CD4-positive, alpha-beta memory T cell (primary cell): ENCODE data around the gene CFAP77. TPM values are rescaled to one million over a fixed set of nuclear protein-coding genes. Genes with fewer than 3 reads are reported as not detected.

Experiments used
- CTCF ChIA-PET: fragments of 350-600 bp; sonication (Branson Sonifier 250); formaldehyde crosslinking; loops from one replicate; lab custom pipeline; 2021; ENCODE audit warnings: inconsistent platforms; ENCODE audit not compliant: partially characterized antibody; lab: Charles Lee
- POLR2A ChIA-PET: fragments of 350-600 bp; sonication (Branson Sonifier 250); formaldehyde crosslinking; loops from one replicate; lab custom pipeline; 2021; ENCODE audit not compliant: partially characterized antibody; lab: Charles Lee
- DNase-seq, 5 donors: peaks; one replicate each; pipeline versions ENCODE4 v3.0.0 to v3.0.0-alpha.2; 2020 to 2022; ENCODE audit warnings: mixed read lengths in 1 of 5
- H3K27ac ChIP-seq: one replicate; pipeline ENCODE4 v1.7.0; 2013; ENCODE audit warnings: low read depth, low read length
- H3K27me3 ChIP-seq: 2 replicates; pipeline ENCODE4 v1.7.0; 2013; ENCODE audit warnings: mild to moderate bottlenecking, low read length, moderate library complexity; ENCODE audit not compliant: insufficient read depth
- H3K36me3 ChIP-seq: 2 replicates; pipeline ENCODE4 v1.7.0; 2013; ENCODE audit warnings: mild to moderate bottlenecking, low read length, moderate library complexity; ENCODE audit not compliant: insufficient read depth
- H3K4me1 ChIP-seq: 2 replicates; pipeline ENCODE4 v1.7.0; 2013; ENCODE audit warnings: mild to moderate bottlenecking, low read length, moderate library complexity; ENCODE audit not compliant: insufficient read depth
- H3K4me3 ChIP-seq, 2 donors: one replicate each; pipeline ENCODE4 v1.7.0; 2013; ENCODE audit warnings: low read length in 2 of 2, mild to moderate bottlenecking in 1 of 2
- H3K9me3 ChIP-seq, 2 donors: one replicate each; pipeline ENCODE4 v1.7.0; 2013; ENCODE audit warnings: low read length in 2 of 2, control low read depth in 1 of 2; ENCODE audit not compliant: control insufficient read depth in 1 of 2
- H3K27ac Mint-ChIP-seq, 7 donors: one replicate each; pipeline ENCODE4 v1.8.0; 2020 to 2021; ENCODE audit warnings: mixed read lengths in 7 of 7, mild to moderate bottlenecking in 6 of 7, inconsistent platforms in 3 of 7, moderate library complexity in 3 of 7
- H3K27me3 Mint-ChIP-seq, 2 donors: one replicate each; pipeline ENCODE4 v1.8.0; 2020 to 2021; ENCODE audit warnings: mixed read lengths in 2 of 2
- H3K36me3 Mint-ChIP-seq, 2 donors: one replicate each; pipeline ENCODE4 v1.8.0; 2020 to 2021; ENCODE audit warnings: mixed read lengths in 2 of 2, inconsistent platforms in 1 of 2, mild to moderate bottlenecking in 1 of 2
- H3K4me1 Mint-ChIP-seq, 4 donors: one replicate each; pipeline ENCODE4 v1.8.0; 2020 to 2021; ENCODE audit warnings: mixed read lengths in 4 of 4, mild to moderate bottlenecking in 1 of 4
- H3K4me3 Mint-ChIP-seq, 8 donors: one replicate each; pipeline ENCODE4 v1.8.0; 2020 to 2021; ENCODE audit warnings: mixed read lengths in 8 of 8, mild to moderate bottlenecking in 7 of 8, moderate library complexity in 6 of 8, inconsistent platforms in 3 of 8
- H3K9me3 Mint-ChIP-seq, 8 donors: one replicate each; pipeline ENCODE4 v1.8.0; 2020 to 2021; ENCODE audit warnings: mixed read lengths in 8 of 8, mild to moderate bottlenecking in 5 of 8, inconsistent platforms in 3 of 8, moderate library complexity in 1 of 8
- intact Hi-C: fragments of 100-400 bp; cut with micrococcal nuclease; formaldehyde crosslinking; loops from one replicate; pipeline ENCODE4 v1.15.1; 2023
- polyA plus RNA-seq, 2 donors: library from polyadenylated mRNA; unstranded; fragments of 300-500 nt; fragmentation: Illumina TruSeq; gene quantifications; one replicate each; pipeline ENCODE4 v1.2.3, GENCODE V29; 2021
- total RNA-seq, 2 experiments: library from RNA; stranded (reverse); gene quantifications; one replicate each; pipeline ENCODE4 v1.2.3, GENCODE V29; 2021

CFAP77 gene
- total and polyA plus RNA-seq, 4 experiments from 2014 or later: not detected

DNA sequence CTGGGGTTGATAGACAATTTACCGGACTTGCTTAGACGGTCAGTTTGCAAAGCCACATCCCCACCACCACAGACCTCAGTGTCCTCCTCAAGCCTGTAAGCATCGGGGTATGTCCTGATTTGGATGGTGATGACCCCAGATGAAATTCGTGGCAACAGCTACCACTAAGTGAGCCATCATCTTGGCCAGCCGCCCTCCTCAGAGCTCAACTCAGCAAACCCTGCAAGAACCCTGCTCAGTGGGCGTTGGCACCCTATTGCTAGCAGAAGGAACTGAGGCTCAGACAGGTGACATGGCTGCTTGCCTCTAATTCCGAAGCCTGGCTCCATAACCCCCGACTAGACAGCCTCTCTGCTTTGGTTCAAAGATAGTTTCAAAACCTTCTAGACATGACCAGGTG, 131.0 kb downstream of the CFAP77 start:
- H3K9me3 Mint-ChIP-seq: peaks cover 0 to 5% (median 0%) of the 10 kb centered on the region in 8 donors
- H3K4me3 Mint-ChIP-seq: no peak overlapping the region
- intact Hi-C loops: no loop called here
- Histone ChIP-seq H3K4me3 (no peak overlapping the region), H3K27me3 (no peaks in the 10 kb centered on the region), H3K9me3 (no peaks in the 10 kb centered on the region), H3K27ac (no peak overlapping the region), H3K4me1 (no peaks in the 10 kb centered on the region), H3K36me3 (no peaks in the 10 kb centered on the region)
- no peaks in the 10 kb centered on the region for H3K36me3 Mint-ChIP-seq
- H3K4me1 Mint-ChIP-seq: peaks cover 0 to under 1% (median 0%) of the 10 kb centered on the region in 4 donors
- CTCF ChIA-PET: no interaction called here
- peaks cover 0 to 6% of the 10 kb centered on the region in 2 donors for H3K27me3 Mint-ChIP-seq
- POLR2A ChIA-PET: no interaction called here
- DNase-seq: no peak
- H3K27ac Mint-ChIP-seq: no peak overlapping the region

DNA sequence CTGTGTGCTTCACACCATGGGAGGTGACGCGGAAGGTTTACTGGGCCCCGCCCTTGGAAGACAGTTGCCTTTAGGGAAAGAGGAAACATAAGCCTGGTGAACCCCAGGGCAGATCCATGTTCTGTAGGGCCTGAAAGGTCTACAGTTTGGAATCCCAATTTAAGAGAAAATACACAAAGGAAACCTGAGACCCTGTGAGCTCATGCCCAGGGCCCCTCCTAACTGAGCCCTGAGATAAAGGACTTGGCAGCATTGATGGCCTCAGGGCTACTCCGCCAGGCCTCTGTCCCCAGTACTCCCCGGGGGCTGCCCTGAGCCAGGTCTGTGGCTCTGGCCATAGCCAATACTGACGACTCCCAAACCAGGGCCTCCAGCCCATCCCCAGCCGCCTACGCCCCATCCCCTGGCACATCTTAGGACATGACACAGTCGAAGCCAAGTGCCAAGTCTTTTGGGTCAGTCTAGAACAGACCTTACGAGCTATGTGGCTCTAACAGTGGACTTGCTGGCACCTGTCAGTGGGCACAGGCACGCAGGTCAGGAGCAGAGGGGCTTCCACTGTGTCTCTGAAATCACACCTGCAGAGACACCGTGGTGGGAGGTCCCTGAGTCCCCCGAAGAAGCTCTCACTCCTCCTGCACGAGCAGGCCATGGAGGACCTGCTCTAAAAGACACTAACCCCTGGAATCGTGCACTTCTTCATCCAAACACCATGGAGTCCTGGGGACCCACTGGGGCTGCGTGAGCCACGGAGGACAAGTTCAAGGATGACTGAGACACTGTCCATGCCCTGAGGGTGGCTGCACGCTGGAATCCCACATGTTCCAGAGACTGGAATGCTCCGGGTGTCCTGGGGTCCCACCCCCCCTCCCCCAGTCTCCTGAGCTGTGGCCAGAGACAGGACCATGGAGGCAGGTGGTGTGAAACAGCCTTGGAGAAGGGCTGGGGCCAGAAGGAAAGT, 132.1 kb downstream of the CFAP77 start:
- Mint-ChIP-seq H3K27me3 (peaks cover 2 to 6% of the 10 kb centered on the region in 2 donors), H3K27ac (no peak overlapping the region), H3K4me1 (no peaks in the 10 kb centered on the region), H3K36me3 (no peaks in the 10 kb centered on the region), H3K4me3 (no peak overlapping the region), H3K9me3 (peaks cover 0 to 2% (median 0%) of the 10 kb centered on the region in 8 donors)
- no peak overlapping the region for H3K4me3 ChIP-seq
- H3K36me3 ChIP-seq: no peaks in the 10 kb centered on the region
- no peaks in the 10 kb centered on the region for H3K27me3 ChIP-seq
- H3K4me1 ChIP-seq: no peaks in the 10 kb centered on the region
- no peaks in the 10 kb centered on the region for H3K9me3 ChIP-seq
- no peak overlapping the region for H3K27ac ChIP-seq
- ChIA-PET CTCF (no interaction called here), POLR2A (no interaction called here)
- DNase-seq: no peak
- intact Hi-C loops: no loop called here

DNA sequence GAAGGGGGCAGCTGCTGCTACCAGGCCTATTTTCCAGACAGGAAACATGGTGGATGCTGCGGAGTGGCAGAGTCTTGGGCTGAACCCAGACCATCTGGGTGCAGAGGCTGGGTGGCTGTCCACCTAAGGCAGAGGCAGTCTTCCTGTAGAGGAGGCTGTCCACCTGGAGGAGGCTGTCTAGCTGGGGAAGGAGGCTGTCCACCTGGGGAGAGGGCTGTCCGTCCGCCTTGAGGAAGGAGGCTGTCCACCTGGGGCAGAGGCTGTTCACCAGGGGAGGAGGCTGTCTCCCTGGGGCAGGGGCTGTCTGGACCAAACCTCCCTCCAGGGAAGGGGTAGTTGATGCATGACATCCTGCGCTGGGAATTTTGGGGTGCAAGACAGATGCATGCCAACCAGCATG, 133.2 kb downstream of the CFAP77 start:
- CTCF ChIA-PET: no interaction called here
- no peak for DNase-seq
- H3K36me3 Mint-ChIP-seq: no peaks in the 10 kb centered on the region
- H3K27ac Mint-ChIP-seq: no peak overlapping the region
- H3K4me3 ChIP-seq: no peak overlapping the region
- no peaks in the 10 kb centered on the region for H3K9me3 Mint-ChIP-seq
- H3K27ac ChIP-seq: no peak overlapping the region
- POLR2A ChIA-PET: no interaction called here
- intact Hi-C loops: no loop called here
- no peaks in the 10 kb centered on the region for H3K4me1 ChIP-seq
- H3K36me3 ChIP-seq: no peaks in the 10 kb centered on the region
- no peak overlapping the region for H3K4me3 Mint-ChIP-seq
- H3K9me3 ChIP-seq: no peaks in the 10 kb centered on the region
- no peaks in the 10 kb centered on the region for H3K27me3 ChIP-seq
- peaks cover 8 to 10% of the 10 kb centered on the region in 2 donors for H3K27me3 Mint-ChIP-seq
- no peaks in the 10 kb centered on the region for H3K4me1 Mint-ChIP-seq

DNA sequence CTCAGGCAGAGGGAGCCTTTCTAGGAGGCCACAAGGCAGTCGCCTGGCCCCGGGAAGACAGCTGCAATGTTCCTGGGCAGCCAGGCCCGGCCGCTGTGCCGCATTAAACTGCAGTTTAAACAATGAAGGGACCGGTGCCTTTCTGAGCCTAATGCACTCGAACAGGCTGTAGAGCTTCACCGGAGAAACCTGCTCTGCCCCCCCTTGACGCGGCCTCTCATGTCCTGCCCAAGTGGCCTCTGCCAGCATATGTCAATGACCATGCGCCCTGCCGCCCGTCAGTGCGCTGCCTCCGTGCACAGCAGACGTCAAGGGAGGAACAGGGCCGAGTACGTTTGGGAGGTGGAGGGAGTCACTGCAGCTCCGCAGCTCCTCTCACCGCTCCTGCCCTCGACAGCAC, 133.9 kb downstream of the CFAP77 start:
- ChIA-PET POLR2A (no interaction called here), CTCF (no interaction called here)
- no peak overlapping the region for H3K27ac Mint-ChIP-seq
- H3K36me3 Mint-ChIP-seq: no peaks in the 10 kb centered on the region
- Histone ChIP-seq H3K9me3 (no peaks in the 10 kb centered on the region), H3K27ac (no peak overlapping the region), H3K4me3 (no peak overlapping the region), H3K36me3 (no peaks in the 10 kb centered on the region), H3K4me1 (no peaks in the 10 kb centered on the region), H3K27me3 (no peaks in the 10 kb centered on the region)
- intact Hi-C loops: no loop called here
- no peaks in the 10 kb centered on the region for H3K9me3 Mint-ChIP-seq
- DNase-seq: no peak
- no peaks in the 10 kb centered on the region for H3K4me1 Mint-ChIP-seq
- H3K27me3 Mint-ChIP-seq: peaks cover 11% of the 10 kb centered on the region in 2 donors
- H3K4me3 Mint-ChIP-seq: no peak overlapping the region

DNA sequence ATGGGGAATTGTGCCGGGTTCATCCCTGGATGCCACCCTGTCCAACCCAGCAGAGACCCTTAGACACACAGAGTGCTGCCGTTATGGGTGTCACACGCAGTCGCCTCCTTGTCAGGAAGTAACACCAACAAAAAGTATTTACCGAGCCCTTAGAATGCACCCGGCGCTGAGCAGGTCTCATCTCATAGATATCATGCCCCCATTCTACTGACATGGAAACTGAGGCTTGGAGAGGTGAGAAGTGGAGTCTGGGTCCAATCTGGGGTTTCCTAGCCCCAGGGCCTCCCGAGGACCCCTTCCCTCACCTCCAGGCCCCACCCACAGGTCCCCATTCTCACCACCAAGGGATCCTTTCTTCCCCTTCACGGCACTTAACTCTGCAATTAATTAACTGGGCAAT, 135.6 kb downstream of the CFAP77 start:
- H3K9me3 Mint-ChIP-seq: no peaks in the 10 kb centered on the region
- no peaks in the 10 kb centered on the region for H3K27me3 ChIP-seq
- no peaks in the 10 kb centered on the region for H3K4me1 ChIP-seq
- H3K4me3 ChIP-seq: no peak overlapping the region
- H3K27me3 Mint-ChIP-seq: peaks cover 13 to 15% of the 10 kb centered on the region in 2 donors
- ChIA-PET CTCF (no interaction called here), POLR2A (no interaction called here)
- no peak overlapping the region for H3K4me3 Mint-ChIP-seq
- no peaks in the 10 kb centered on the region for H3K9me3 ChIP-seq
- no peaks in the 10 kb centered on the region for H3K36me3 ChIP-seq
- H3K27ac Mint-ChIP-seq: no peak overlapping the region
- no peak for DNase-seq
- H3K27ac ChIP-seq: no peak overlapping the region
- H3K36me3 Mint-ChIP-seq: no peaks in the 10 kb centered on the region
- H3K4me1 Mint-ChIP-seq: no peaks in the 10 kb centered on the region
- intact Hi-C loops: no loop called here

DNA sequence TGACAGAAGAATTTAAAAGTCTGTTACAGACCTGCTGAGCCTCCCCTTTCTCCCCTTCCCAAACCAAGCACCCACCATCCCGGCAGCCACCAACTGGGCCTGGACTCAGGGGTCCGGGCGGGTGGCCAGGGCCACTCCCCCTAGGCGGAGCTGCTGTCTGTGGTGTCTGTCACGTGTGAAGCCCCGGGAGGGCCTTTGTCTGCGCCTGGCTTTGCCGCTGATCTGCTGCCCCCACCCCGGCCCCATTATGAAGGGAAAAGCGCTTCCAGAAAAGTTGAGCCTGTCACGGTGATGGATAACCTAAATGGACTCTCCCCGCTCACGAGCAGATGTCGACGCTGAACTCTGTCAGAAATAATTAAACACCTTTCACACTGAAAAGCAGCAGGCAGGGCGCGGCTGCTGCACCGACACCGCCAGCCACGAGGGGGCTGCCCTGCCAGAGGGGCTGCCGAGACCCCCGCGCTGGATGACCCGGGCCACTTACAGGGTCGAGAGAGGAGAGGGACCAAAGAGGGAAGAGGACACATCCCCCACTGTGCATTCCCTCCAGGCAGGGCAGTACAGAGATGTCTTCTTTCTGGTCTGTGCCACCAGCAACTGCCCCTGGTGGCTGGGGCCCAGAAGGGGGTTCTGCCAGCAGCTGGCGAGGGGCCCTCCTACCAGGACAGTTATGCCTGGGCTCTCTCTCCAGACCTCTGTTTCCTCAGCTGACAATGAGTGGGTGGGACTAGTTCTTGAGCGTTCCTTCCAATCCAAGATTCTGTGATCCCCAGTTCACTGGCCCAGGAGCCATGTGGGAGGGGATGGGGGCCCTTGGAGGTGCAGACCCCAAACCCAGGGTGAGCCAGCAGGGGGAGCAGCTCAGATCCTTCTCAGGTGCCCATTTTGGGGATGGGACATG, 136.4 kb downstream of the CFAP77 start:
- intact Hi-C loops: no loop called here
- Histone ChIP-seq H3K9me3 (no peaks in the 10 kb centered on the region), H3K27ac (no peak overlapping the region), H3K27me3 (no peaks in the 10 kb centered on the region), H3K4me3 (no peak overlapping the region), H3K36me3 (no peaks in the 10 kb centered on the region), H3K4me1 (no peaks in the 10 kb centered on the region)
- CTCF ChIA-PET: no interaction called here
- Mint-ChIP-seq H3K4me1 (no peaks in the 10 kb centered on the region), H3K4me3 (peak overlapping the region in 1 of 8 donors; percentile 8), H3K9me3 (no peaks in the 10 kb centered on the region), H3K27me3 (peaks cover 13 to 15% of the 10 kb centered on the region in 2 donors), H3K27ac (no peak overlapping the region), H3K36me3 (no peaks in the 10 kb centered on the region)
- no peak for DNase-seq
- POLR2A ChIA-PET: no interaction called here

DNA sequence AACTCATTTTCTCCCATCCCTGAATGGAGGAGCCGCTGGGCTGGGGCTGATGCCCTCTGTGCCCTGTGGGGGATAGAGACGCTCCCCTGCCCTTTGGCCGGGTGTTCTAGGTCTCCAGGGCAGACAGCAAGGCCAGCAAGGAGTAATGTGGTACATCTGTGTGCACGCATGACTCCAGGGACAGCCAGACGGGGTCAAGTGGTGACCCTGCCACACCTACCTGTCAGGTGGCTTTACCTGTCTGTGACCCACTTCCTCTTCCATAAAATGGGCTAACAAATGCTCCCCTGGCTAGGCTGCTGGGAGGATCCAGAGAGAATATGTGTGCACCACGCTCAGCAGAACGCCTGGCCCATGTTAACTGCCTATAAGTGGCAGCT, 137.0 kb downstream of the CFAP77 start:
- H3K27me3 ChIP-seq: no peaks in the 10 kb centered on the region
- H3K4me3 ChIP-seq: no peak overlapping the region
- no peak overlapping the region for H3K4me3 Mint-ChIP-seq
- H3K27me3 Mint-ChIP-seq: peaks cover 15% of the 10 kb centered on the region in 2 donors
- H3K36me3 ChIP-seq: no peaks in the 10 kb centered on the region
- H3K27ac Mint-ChIP-seq: no peak overlapping the region
- no peaks in the 10 kb centered on the region for H3K4me1 ChIP-seq
- no peaks in the 10 kb centered on the region for H3K4me1 Mint-ChIP-seq
- no peak overlapping the region for H3K27ac ChIP-seq
- no peak for DNase-seq
- no peaks in the 10 kb centered on the region for H3K9me3 Mint-ChIP-seq
- intact Hi-C loops: no loop called here
- CTCF ChIA-PET: no interaction called here
- no peaks in the 10 kb centered on the region for H3K36me3 Mint-ChIP-seq
- H3K9me3 ChIP-seq: no peaks in the 10 kb centered on the region
- POLR2A ChIA-PET: no interaction called here
